Astrocyte of the spinal cord (primary cell): Measurements from ENCODE around the gene CD82.

Experiments used
- DNase-seq: peaks from one replicate; pipeline ENCODE4 v3.0.0; 2011; ENCODE audit warnings: low read depth, low spot score
- H3K4me3 ChIP-seq: 2 replicates; pipeline ENCODE4 v1.5.1; 2011; ENCODE audit warnings: low read depth, mild to moderate bottlenecking, low read length, moderate library complexity
- CTCF ChIP-seq: IDR thresholded peaks from 2 replicates; pipeline ENCODE4 v1.5.1; 2012; ENCODE audit warnings: low read depth, mild to moderate bottlenecking, low read length, inconsistent platforms
- in situ Hi-C: cut with HindIII; loops from 2 replicates; pipeline ENCODE4 v1.10.0; 2017; ENCODE audit warnings: low sequenced_read_pairs

CD82 gene

GRCh38 chr11:44565211-44565952 is at the start of gene CD82:
Gene CD82 (plus strand): TSS chr11:44565663. CDS start chr11:44594663, 29,000 bp downstream.
- TF ChIP-seq CTCF = peak; percentile 13
- in situ Hi-C loops = no loop called here
- H3K4me3 ChIP-seq = peak within 1 kb of the TSS; percentile 66
- peak; percentile 99 for DNase-seq

GRCh38 chr11:44516688-44517507 is 48.6 kb upstream of the CD82 start:
- no peak for TF ChIP-seq CTCF
- in situ Hi-C loops = no loop called here

GRCh38 chr11:44517541-44517940 is 47.9 kb upstream of the CD82 start:
- TF ChIP-seq CTCF = no peak

More at GRCh38 chr11:44516688-44517507, 48.6 kb upstream of the CD82 start:
- DNase-seq = no peak
- no peak overlapping the region for H3K4me3 ChIP-seq

GRCh38 chr11:44518968-44519550 is 46.4 kb upstream of the CD82 start:
- no peak for DNase-seq
- no peak for TF ChIP-seq CTCF
- in situ Hi-C loops = no loop called here
- H3K4me3 ChIP-seq = no peak overlapping the region

More at GRCh38 chr11:44517541-44517940, 47.9 kb upstream of the CD82 start:
- H3K4me3 ChIP-seq = no peak overlapping the region
- no peak for DNase-seq
- in situ Hi-C loops = no loop called here

- no peak for TF ChIP-seq CTCF
- in situ Hi-C loops = no loop called here
- no peak for DNase-seq
- H3K4me3 ChIP-seq = no peak overlapping the region
Measured at GRCh38 chr11:44519989-44520737, 45.3 kb upstream of the CD82 start.

GRCh38 chr11:44521148-44521547 is 44.3 kb upstream of the CD82 start:
- H3K4me3 ChIP-seq = no peak overlapping the region
- TF ChIP-seq CTCF = no peak
- in situ Hi-C loops = no loop called here
- no peak for DNase-seq
